HepG2 (cell line): Measurements from ENCODE around the gene IGSF8. TPM values are rescaled to one million over a fixed set of nuclear protein-coding genes. Genes with fewer than 3 reads are reported as not detected.
A peak's percentile ranks its signal among the peaks of the same experiment; 100 is the strongest.

Experiments used
- HOXA3 ChIP-seq: sonication (generic); formaldehyde crosslinking; IDR thresholded peaks from 2 replicates; pipeline ENCODE4 v1.5.0; 2020; ENCODE audit warnings: missing genetic modification reagents
- MTF1 ChIP-seq: sonication (generic); formaldehyde crosslinking; IDR thresholded peaks from 2 replicates; pipeline ENCODE4 v1.5.0; 2020; ENCODE audit warnings: missing genetic modification reagents
- NFE2 ChIP-seq: sonication (generic); formaldehyde crosslinking; IDR thresholded peaks from 2 replicates; pipeline ENCODE4 v1.4.0; 2020; ENCODE audit warnings: missing genetic modification reagents
- SOX6 ChIP-seq, 2 experiments: fragments of 450-650 bp in 1 of 2; sonication (generic) in 1 of 2; formaldehyde crosslinking in 1 of 2; IDR thresholded peaks; 2 replicates each; pipeline versions ENCODE4 v1.4.0 to v1.6.1; 2017 to 2020; ENCODE audit warnings: antibody characterized with exemption in 1 of 2, mild to moderate bottlenecking in 1 of 2, missing genetic modification reagents in 1 of 2
- SP5 ChIP-seq: IDR thresholded peaks from 2 replicates; pipeline ENCODE4 v1.6.1; 2016; ENCODE audit warnings: low read depth, borderline replicate concordance
- TCF12 ChIP-seq, 2 experiments: fragments of 450-650 bp in 1 of 2; sonication (generic) in 1 of 2; formaldehyde crosslinking in 1 of 2; IDR thresholded peaks; 2 replicates each; pipeline versions ENCODE4 v1.6.1 to v1.8.0; 2017 to 2022; ENCODE audit warnings: antibody characterized with exemption in 1 of 2, mild to moderate bottlenecking in 1 of 2, missing genetic modification reagents in 1 of 2, moderate library complexity in 1 of 2
- ZMYM3 ChIP-seq: sonication (generic); formaldehyde crosslinking; IDR thresholded peaks from 2 replicates; pipeline ENCODE4 v1.5.1; 2020; ENCODE audit warnings: mild to moderate bottlenecking, missing genetic modification reagents
- ZNF772 ChIP-seq: sonication (generic); formaldehyde crosslinking; IDR thresholded peaks from 2 replicates; pipeline ENCODE4 v1.5.0; 2020; ENCODE audit warnings: mild to moderate bottlenecking, missing genetic modification reagents
- ZNF781 ChIP-seq: sonication (generic); formaldehyde crosslinking; IDR thresholded peaks from 2 replicates; pipeline ENCODE4 v1.5.1; 2020; ENCODE audit warnings: borderline replicate concordance, mild to moderate bottlenecking, missing genetic modification reagents; ENCODE audit errors: not compliant biosample characterization
- polyA plus RNA-seq, 8 experiments: library from polyadenylated mRNA; depleted of rRNA in 3 of 8; stranded (reverse) in 7 of 8; unstranded in 1 of 8; fragments of >200 nt; fragmentation: Illumina TruSeq in 4 of 8; extraction: Trizol in 4 of 8; gene quantifications; 2 replicates each; pipeline versions ENCODE4 v1.2.1 to v1.2.3, GENCODE V29; 2011 to 2016; ENCODE audit warnings: low read depth in 4 of 8, missing spikeins in 1 of 8, mixed read lengths in 1 of 8; ENCODE audit not compliant: insufficient read depth in 1 of 8
- total RNA-seq, 5 experiments: library from RNA; depleted of rRNA; stranded (reverse); fragments of >200 nt; fragmentation: Illumina TruSeq; extraction: Trizol; gene quantifications; 2 replicates each; pipeline ENCODE4 v1.2.3, GENCODE V29; 2016; ENCODE audit warnings: low read depth in 1 of 5
- TF ChIP-seq, protein P1 (sequence below): sonication (generic); formaldehyde crosslinking; IDR thresholded peaks from 2 replicates; pipeline ENCODE4 v1.4.0; 2020; ENCODE audit warnings: mild to moderate bottlenecking, missing genetic modification reagents
- TF ChIP-seq, protein P2 (sequence below): sonication (generic); formaldehyde crosslinking; IDR thresholded peaks from 2 replicates; pipeline ENCODE4 v1.8.1; 2023; ENCODE audit warnings: mild to moderate bottlenecking, missing genetic modification reagents, borderline replicate concordance
- TF ChIP-seq, protein P3 (sequence below): IDR thresholded peaks from 2 replicates; pipeline ENCODE4 v1.6.1; 2016; ENCODE audit warnings: low read depth
- TF ChIP-seq, protein P4 (sequence below): sonication (generic); formaldehyde crosslinking; IDR thresholded peaks from 2 replicates; pipeline ENCODE4 v1.5.1; 2020; ENCODE audit warnings: missing genetic modification reagents, mild to moderate bottlenecking, borderline replicate concordance
- TF ChIP-seq, protein P5 (sequence below): sonication (generic); formaldehyde crosslinking; IDR thresholded peaks from 2 replicates; pipeline ENCODE4 v1.5.1; 2020; ENCODE audit warnings: mild to moderate bottlenecking, missing genetic modification reagents, borderline replicate concordance
- TF ChIP-seq, protein P6 (sequence below): sonication (generic); formaldehyde crosslinking; IDR thresholded peaks from 2 replicates; pipeline ENCODE4 v1.5.0; 2020; ENCODE audit warnings: mild to moderate bottlenecking, missing genetic modification reagents

The IGSF8 gene
- total and polyA plus RNA-seq, 2 of the 13 experiments (the other 11 are each of a cell fraction or from before 2014, with no cell fraction given) = 24.0 to 41.0 TPM

DNA sequence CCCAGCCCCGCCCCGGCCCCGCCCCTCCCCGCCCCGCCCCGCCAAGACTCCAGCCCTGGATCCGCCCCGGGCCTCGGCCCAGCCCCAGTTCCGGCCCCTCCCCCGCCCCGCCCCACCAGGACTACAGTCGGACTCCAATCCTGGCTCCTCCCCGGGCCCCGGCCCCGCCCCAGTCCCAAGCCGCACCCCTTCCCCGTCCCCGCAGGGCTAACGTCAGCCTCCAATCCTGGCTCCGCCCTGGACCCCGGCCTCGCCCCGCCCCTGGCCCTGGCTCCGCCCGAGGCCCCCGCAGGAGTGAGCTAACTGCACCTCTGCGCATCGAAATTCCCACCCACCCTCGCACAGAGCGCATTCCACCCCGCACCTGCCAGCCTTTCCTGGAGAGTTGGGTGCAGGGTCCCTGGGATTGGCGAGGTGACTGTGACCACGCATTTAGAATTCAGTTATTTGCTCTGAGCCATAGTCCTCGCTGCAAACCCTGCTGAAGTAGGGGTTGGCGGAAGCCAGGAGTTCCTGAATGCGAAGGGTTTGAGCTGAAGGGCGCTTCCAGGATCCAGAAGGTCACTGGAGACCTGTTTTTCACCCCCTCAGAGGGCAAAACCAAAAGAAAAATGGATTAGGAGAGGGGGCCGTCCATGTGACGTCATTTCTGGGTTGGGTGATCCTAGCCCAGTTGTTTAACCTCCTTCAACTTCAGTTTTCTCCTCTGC is 588 bp upstream of the IGSF8 start (continued):
- no peak for TF ChIP-seq NFE2
- TF ChIP-seq TCF12 (IDR thresholded peaks at IDR 0.05) = no peak
- TF ChIP-seq TCF12 (CRISPR knock-in tag; IDR thresholded peaks at IDR 0.05) = no peak
- TF ChIP-seq, protein P1, sequence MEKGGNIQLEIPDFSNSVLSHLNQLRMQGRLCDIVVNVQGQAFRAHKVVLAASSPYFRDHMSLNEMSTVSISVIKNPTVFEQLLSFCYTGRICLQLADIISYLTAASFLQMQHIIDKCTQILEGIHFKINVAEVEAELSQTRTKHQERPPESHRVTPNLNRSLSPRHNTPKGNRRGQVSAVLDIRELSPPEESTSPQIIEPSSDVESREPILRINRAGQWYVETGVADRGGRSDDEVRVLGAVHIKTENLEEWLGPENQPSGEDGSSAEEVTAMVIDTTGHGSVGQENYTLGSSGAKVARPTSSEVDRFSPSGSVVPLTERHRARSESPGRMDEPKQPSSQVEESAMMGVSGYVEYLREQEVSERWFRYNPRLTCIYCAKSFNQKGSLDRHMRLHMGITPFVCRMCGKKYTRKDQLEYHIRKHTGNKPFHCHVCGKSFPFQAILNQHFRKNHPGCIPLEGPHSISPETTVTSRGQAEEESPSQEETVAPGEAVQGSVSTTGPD (CRISPR knock-in tag) = no peak
- 0 out of 2 replicates have a peak, but pooled peaks have one; percentile 14 for TF ChIP-seq HOXA3
- TF ChIP-seq, protein P2, sequence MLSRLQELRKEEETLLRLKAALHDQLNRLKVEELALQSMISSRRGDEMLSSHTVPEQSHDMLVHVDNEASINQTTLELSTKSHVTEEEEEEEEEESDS = no peak
- TF ChIP-seq, protein P3, sequence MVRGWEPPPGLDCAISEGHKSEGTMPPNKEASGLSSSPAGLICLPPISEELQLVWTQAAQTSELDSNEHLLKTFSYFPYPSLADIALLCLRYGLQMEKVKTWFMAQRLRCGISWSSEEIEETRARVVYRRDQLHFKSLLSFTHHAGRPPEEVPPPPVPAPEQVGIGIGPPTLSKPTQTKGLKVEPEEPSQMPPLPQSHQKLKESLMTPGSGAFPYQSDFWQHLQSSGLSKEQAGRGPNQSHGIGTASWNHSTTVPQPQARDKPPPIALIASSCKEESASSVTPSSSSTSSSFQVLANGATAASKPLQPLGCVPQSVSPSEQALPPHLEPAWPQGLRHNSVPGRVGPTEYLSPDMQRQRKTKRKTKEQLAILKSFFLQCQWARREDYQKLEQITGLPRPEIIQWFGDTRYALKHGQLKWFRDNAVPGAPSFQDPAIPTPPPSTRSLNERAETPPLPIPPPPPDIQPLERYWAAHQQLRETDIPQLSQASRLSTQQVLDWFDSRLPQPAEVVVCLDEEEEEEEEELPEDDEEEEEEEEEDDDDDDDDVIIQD = no peak
- TF ChIP-seq, protein P4, sequence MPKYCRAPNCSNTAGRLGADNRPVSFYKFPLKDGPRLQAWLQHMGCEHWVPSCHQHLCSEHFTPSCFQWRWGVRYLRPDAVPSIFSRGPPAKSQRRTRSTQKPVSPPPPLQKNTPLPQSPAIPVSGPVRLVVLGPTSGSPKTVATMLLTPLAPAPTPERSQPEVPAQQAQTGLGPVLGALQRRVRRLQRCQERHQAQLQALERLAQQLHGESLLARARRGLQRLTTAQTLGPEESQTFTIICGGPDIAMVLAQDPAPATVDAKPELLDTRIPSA = no peak
- no peak for TF ChIP-seq SOX6 (IDR thresholded peaks at IDR 0.05)
- no peak for TF ChIP-seq SOX6 (CRISPR knock-in tag; IDR thresholded peaks at IDR 0.05)
- TF ChIP-seq ZMYM3 (CRISPR knock-in tag) = no peak
- peak; percentile 51 for TF ChIP-seq SP5 (CRISPR knock-in tag)
- TF ChIP-seq, protein P5, sequence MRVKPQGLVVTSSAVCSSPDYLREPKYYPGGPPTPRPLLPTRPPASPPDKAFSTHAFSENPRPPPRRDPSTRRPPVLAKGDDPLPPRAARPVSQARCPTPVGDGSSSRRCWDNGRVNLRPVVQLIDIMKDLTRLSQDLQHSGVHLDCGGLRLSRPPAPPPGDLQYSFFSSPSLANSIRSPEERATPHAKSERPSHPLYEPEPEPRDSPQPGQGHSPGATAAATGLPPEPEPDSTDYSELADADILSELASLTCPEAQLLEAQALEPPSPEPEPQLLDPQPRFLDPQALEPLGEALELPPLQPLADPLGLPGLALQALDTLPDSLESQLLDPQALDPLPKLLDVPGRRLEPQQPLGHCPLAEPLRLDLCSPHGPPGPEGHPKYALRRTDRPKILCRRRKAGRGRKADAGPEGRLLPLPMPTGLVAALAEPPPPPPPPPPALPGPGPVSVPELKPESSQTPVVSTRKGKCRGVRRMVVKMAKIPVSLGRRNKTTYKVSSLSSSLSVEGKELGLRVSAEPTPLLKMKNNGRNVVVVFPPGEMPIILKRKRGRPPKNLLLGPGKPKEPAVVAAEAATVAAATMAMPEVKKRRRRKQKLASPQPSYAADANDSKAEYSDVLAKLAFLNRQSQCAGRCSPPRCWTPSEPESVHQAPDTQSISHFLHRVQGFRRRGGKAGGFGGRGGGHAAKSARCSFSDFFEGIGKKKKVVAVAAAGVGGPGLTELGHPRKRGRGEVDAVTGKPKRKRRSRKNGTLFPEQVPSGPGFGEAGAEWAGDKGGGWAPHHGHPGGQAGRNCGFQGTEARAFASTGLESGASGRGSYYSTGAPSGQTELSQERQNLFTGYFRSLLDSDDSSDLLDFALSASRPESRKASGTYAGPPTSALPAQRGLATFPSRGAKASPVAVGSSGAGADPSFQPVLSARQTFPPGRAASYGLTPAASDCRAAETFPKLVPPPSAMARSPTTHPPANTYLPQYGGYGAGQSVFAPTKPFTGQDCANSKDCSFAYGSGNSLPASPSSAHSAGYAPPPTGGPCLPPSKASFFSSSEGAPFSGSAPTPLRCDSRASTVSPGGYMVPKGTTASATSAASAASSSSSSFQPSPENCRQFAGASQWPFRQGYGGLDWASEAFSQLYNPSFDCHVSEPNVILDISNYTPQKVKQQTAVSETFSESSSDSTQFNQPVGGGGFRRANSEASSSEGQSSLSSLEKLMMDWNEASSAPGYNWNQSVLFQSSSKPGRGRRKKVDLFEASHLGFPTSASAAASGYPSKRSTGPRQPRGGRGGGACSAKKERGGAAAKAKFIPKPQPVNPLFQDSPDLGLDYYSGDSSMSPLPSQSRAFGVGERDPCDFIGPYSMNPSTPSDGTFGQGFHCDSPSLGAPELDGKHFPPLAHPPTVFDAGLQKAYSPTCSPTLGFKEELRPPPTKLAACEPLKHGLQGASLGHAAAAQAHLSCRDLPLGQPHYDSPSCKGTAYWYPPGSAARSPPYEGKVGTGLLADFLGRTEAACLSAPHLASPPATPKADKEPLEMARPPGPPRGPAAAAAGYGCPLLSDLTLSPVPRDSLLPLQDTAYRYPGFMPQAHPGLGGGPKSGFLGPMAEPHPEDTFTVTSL (CRISPR knock-in tag) = no peak
- TF ChIP-seq, protein P6, sequence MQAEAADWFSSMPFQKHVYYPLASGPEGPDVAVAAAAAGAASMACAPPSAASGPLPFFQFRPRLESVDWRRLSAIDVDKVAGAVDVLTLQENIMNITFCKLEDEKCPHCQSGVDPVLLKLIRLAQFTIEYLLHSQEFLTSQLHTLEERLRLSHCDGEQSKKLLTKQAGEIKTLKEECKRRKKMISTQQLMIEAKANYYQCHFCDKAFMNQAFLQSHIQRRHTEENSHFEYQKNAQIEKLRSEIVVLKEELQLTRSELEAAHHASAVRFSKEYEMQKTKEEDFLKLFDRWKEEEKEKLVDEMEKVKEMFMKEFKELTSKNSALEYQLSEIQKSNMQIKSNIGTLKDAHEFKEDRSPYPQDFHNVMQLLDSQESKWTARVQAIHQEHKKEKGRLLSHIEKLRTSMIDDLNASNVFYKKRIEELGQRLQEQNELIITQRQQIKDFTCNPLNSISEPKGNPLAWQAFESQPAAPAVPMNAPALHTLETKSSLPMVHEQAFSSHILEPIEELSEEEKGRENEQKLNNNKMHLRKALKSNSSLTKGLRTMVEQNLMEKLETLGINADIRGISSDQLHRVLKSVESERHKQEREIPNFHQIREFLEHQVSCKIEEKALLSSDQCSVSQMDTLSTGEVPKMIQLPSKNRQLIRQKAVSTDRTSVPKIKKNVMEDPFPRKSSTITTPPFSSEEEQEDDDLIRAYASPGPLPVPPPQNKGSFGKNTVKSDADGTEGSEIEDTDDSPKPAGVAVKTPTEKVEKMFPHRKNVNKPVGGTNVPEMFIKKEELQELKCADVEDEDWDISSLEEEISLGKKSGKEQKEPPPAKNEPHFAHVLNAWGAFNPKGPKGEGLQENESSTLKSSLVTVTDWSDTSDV (CRISPR knock-in tag) = no peak
- TF ChIP-seq ZNF772 (CRISPR knock-in tag) = 0 out of 2 replicates have a peak, but pooled peaks have one; percentile 19
- no peak for TF ChIP-seq MTF1 (CRISPR knock-in tag)
- no peak for TF ChIP-seq ZNF781 (CRISPR knock-in tag)
